HTR-8/SVneo (cell line): ENCODE measurements around the gene CELA2B.
A peak's percentile ranks its signal among the peaks of the same experiment; 100 is the strongest.
"Not testable (repeated sequence)": the region's sequence is repeated elsewhere in the genome, so short reads cannot be mapped to it uniquely, and the experiment has no call there.

Source experiments
- DNase-seq: peaks from one replicate; pipeline ENCODE4 v3.0.0; 2011; ENCODE audit warnings: low spot score, mixed read lengths; ENCODE audit not compliant: insufficient read length
- FAIRE-seq: peaks from 2 replicates; lab custom pipeline; 2011; peaks lifted over from hg19 to GRCh38; lab: Jason Lieb, UNC

The CELA2B gene

DNA sequence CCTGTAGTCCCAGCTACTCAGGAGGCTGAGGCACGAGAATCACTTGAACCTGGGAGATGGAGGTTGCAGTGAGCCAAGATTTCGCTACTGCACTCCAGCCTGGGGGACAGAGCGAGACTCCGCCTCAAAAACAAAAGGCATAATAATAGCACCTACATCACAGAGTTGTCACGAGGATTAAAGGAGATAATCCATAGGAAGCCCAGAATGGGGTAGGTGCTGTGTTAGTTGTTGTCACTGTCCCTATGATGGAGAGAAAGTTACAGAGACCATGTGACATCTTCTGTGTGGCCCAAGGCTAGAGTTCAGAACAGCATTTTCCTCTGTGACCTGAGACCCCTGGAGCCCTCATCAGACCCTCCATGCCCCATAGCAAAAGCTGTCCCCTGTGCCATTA, 12.0 kb upstream of the CELA2B start:
- not testable (repeated sequence) for FAIRE-seq

DNA sequence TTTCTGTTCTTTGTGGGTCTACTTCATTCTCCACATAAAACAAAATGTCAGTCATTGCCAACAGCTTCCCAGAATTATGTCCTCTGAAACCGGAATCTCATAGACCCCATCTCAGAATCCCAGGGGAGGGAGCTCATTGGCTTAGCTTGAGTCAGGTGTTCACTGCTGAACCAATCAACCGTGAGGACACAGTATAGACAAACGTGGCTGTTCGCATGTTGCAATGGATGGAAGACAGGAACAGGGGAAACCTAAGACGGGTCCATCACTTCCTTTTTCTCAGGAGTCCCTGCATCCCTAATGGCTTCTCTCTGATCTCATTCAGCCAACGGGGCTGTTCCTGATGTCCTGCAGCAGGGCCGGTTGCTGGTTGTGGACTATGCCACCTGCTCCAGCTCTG, 10.2 kb upstream of the CELA2B start:
- FAIRE-seq, result no peak
- DNase-seq, result no peak

More for the DNA sequence above, 12.0 kb upstream of the CELA2B start:
- not testable (repeated sequence) for DNase-seq

DNA sequence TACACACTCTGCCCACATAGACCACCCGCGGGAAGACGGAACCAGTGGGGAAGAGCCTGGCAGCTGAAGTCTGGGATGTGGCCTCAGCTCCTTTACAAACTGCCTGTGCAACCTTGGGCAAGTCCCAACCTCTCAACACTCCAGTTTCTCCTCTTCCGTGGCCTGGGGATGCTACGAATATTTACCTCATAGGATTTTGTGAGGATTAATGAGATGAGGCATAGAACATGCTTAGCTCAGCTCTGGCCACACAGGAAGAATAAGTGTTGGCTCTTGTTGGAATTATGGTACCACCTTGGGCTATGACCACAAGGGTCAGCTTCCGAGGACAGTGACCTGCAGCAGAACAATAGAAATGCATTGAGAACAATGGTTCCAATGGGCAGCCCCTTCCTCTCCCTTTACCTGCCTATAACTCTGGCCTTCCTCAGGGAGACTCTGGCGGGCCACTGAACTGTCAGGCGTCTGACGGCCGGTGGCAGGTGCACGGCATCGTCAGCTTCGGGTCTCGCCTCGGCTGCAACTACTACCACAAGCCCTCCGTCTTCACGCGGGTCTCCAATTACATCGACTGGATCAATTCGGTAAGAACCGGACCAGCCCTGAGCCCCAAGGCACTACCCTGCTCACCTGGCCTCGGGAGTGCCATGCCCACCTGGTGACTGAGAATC, 8.8 kb upstream of the CELA2B start:
- not testable (repeated sequence) for FAIRE-seq, DNase-seq

DNA sequence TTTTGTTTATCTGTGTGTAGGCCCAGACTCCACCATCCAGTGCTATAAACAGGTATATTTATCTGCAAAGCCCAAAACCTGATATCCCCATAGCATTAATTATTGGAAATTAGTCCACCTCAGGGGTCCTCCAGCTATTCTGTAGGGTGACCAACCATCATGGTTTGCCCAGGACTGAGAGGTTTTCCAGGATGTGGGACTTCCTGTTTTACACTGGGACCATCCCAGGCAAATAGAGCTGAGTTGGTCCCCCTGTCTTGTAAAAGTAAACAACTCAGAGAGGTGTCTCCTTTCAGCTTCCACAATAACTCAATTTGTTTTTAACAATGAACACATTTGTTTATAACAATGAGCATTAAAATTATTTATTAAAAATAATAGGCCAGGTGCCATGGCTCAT, 7.8 kb upstream of the CELA2B start:
- no peak for FAIRE-seq

DNA sequence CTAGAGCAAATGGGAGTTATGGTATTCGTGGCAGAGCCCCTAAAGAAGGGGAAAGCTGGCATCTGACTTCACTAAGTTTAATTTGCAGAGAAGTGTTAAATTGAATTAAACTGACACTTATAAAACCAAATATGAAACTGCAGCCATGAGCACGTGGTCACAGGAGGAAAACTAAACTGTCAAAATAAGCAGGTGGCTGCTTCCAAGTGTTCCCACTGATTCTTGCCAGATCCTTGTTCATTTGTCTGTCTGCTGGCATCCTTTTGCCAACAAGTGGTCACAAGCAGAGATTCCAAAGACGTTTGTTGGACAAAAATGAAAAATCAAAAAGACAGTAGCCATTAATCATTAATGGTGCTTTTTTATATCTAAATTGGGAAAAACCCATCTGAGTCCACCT, 6.5 kb upstream of the CELA2B start:
- FAIRE-seq (no peak), DNase-seq (no peak)

More for the DNA sequence above, 7.8 kb upstream of the CELA2B start:
- DNase-seq, result no peak

DNA sequence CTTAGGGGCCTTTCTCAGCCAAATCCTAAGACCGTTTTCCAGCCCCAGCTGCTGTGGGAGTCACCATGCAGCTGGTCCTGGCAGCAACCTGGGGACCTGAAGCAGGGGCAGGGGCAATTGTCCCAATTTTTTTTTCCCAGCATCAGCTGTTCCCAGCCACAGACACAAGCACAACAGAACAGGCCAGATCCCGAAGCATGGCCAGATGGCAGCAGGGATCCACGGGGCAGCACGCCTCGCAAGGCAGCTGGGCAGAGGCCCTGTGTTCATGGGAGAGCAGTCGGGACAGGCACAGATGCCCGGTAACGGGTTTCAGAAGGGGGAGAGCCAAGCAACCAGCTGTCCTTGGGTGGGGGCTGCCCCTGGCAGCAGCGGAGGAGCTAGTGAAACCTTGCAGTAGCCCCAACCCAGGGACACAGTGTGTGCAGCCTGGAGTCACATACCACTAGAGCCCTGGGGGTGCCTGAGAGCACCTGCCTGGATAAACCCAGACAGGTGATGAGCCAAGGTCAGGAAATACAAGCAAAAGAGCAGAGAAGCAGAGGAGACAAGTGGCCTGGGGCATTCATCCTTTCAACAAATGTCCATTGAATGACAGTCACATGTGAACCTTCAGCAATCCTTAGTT, 6.0 kb upstream of the CELA2B start:
- FAIRE-seq, DNase-seq: not testable (repeated sequence)

DNA sequence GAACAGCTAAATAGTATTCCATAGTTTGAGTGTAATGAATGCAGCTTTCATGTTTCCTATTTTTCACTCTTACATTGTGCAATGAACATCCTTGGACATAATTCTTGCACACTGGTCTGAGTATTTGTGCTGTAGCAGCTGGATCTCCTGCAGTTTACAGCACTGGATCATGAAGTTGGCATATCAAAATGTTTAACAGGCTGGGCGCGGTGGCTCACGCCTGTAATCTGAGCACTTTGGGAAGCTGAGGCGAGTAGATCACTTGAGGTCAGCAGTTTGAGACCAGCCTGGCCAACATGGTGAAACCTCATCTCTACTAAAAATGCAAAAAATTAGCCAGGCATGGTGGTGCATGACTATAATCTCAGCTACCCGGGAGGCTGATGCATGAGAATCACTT, 4.8 kb upstream of the CELA2B start:
- not testable (repeated sequence) for DNase-seq, FAIRE-seq

DNA sequence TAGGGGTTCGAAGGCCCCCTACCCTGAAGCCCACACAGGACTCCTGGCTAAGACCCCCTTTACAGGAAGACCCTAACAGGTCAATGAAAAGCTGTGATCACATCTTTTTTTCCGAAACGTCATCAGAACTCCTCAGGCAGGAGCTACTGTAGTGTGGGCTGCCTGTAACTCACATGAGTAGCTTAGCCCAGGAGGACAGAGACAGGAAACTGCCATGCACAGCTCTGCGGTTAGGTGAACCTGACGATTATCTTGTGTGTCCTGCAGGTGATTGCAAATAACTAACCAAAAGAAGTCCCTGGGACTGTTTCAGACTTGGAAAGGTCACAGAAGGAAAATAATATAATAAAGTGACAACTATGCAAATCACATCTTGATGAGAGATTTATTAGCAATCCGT, 4.2 kb upstream of the CELA2B start:
- DNase-seq, FAIRE-seq: not testable (repeated sequence)

DNA sequence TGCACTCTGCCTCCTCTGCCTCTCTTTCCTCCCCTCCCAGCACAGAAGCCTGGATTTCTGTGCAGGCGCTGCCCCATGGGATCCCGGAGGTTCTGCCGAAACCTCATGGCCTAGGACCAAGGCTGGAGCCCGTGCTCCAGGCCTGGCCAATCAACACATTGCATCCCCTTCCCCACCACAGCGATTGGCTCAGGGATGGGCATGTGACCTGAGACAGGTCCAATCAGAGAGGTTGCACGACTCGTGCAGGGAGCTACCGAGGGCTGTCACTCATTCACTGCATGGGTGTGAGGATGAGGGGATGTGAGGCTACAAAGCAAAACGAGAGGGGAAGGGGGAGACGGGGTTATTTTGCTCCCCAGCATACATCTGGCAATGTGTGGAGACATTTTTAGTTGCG, 3.3 kb upstream of the CELA2B start:
- DNase-seq (no peak), FAIRE-seq (no peak)

DNA sequence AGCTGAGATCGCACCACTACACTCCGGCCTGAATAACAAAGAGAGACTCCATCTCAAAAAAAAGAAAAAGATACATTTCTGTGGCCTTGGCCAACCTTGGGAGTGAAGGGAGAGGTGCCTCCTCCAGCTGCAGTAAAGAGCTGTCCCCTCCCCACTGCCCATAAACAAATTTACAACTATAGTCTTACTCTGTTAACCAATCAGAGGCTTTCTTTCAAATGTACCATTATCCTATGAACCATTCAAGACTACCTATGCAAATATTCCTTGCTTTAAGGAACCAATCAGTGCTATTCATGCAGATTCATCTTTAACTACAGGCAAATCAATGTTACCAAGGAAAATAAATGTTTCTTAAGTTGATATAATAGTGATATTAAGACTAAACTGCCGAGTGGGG, 1.0 kb downstream of the CELA2B start:
- no peak for FAIRE-seq
- no peak for DNase-seq

DNA sequence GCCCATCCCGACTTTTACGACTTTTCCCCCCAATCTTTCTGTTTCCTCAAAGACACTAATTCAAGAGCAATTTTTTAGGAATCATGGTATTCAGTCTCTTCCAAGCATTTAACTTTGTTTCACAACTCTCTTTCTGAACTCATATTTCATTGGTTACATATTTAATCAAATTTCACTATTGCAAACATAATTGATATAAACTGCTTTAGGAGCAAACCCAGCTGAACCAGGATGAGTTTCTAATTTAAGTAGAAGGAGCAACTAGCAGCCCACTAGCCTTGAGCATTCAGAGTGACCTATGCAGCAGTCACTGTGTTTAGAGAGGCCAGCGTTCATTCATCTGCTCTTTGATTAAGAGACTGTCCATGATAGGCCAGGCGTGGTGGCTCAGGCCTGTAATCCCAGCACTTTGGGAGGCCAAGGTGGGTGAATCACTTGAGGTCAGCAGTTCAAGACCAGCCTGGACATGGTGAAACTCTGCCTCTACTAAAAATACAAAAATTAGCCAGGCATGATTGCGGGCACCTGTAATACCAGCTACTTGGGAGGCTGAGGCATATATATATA, 1.8 kb downstream of the CELA2B start:
- FAIRE-seq (no peak), DNase-seq (no peak)

DNA sequence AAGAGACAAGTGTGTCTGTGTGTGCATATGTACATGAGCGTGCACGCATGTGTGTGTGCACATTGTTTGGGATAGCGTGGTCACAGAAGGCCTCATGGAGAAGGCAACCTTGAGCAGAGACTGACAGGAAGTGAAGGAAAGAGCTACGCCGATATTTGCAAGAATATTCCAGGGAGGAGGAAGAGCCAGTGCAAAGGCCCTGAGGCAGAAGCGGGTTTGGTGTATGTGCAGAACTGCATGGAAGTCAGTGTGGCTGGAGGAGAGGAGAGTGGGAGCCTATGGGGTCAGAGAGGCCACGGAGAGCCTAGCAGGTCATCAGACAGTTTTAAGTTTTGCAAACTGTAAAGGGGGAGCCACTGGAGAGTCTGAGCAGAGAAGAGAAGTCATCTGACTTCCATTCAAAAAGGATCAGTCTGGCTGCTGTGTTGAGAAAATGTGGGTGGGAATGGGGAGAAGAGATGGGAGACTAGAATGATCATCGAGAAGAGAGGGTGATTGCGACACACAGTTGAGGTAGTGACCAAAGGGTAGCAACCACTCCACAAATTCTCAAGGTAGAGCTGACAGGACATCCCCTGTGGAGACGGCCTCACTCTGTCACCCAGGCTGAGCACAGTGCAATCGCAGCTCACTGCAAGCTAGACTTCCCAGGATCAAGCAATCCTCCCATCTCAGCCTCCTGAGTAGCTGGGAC, 3.9 kb downstream of the CELA2B start:
- DNase-seq (no peak), FAIRE-seq (no peak)

DNA sequence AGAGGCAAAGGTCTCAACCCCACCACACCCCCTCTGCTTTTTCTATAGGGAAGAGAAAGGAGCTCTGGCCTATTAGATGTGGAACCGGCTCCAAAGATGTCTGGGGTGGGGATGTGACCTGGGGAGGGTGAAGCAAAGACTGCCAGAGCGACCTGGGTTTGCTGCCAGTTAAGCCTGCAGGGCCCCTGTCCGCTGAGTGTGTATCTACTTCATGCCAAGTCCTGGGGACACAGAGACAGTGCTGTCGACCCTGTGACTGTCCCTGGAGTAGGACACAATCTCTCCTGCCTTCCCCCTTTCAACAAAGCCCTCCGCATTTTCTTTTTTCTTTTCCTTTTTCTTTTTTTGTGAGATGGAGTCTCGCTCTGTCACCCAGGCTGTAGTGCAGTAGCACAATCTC, 6.6 kb downstream of the CELA2B start:
- not testable (repeated sequence) for DNase-seq, FAIRE-seq

DNA sequence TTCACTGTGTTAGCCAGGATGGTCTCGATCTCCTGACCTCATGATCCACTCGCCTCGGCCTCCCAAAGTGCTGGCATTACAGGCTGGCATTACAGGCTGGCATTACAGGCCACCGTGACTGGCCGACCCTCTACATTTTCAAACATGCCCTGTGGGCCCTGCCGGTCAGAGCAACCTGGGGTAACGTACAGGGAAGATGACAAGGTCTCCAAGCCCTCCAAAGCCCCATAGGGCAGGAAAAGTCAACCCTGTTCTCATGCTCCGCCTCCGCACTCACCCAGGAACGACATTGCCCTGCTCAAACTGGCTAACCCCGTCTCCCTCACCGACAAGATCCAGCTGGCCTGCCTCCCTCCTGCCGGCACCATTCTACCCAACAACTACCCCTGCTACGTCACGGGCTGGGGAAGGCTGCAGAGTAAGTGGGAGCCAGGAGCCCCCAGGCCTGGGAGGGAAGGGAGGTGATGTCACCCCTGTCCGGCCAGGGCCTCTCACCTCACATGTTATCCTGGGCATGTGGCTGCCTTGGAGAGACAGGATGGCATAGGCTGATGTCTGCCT, 7.2 kb downstream of the CELA2B start:
- not testable (repeated sequence) for FAIRE-seq, DNase-seq

DNA sequence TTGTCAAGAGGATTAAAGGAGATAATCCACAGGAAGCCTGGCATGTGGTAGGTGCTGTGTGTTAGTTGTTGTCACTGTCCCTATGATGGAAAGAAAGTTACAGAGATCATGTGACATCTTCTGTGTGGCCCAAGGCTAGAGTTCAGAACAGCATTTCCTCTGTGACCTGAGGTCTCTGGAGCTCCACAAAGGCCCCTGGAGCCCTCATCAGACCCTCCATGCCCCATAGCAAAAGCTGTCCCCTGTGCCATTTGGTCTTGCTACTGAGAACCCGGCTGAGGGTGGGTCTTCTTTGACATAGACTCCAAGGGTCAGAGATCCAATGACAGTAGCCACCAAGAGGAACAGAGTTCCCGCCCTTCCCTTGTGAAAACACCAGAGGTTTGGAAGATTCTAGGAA, 8.1 kb downstream of the CELA2B start:
- DNase-seq, result no peak
- no peak for FAIRE-seq

DNA sequence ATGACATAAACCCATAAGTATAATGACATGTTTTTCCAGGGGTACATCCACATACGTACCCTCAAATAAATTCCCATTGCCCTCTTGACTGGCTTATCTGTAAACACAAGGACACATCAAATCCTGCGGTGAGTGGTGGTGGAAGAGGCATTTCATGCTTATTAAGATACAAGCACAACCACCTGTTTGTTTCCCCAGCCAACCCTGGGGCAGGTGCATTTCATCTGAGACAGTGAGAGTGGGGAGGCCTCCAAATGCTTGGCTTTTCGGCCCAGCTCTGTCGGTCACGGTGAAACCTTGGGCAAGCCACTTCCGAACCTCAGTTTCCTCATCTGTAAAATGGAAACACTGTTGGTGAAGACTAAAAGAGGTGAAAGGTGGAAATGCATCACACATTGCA, 8.5 kb downstream of the CELA2B start:
- FAIRE-seq, result peak; percentile 42
- DNase-seq, result not testable (repeated sequence)

DNA sequence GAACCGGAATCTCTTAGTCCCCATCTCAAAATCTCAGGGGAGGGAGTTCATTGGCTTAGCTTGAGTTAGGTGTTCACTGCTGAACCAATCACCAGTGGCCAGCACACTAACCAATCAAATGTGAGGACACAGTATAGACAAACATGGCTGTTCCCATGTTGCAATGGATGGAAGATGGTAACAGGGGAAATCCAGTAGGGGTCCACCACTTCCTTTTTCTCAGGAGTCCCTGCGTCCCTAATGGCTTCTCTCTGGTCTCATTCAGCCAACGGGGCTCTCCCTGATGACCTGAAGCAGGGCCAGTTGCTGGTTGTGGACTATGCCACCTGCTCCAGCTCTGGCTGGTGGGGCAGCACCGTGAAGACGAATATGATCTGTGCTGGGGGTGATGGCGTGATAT, 9.7 kb downstream of the CELA2B start:
- FAIRE-seq, result no peak

DNA sequence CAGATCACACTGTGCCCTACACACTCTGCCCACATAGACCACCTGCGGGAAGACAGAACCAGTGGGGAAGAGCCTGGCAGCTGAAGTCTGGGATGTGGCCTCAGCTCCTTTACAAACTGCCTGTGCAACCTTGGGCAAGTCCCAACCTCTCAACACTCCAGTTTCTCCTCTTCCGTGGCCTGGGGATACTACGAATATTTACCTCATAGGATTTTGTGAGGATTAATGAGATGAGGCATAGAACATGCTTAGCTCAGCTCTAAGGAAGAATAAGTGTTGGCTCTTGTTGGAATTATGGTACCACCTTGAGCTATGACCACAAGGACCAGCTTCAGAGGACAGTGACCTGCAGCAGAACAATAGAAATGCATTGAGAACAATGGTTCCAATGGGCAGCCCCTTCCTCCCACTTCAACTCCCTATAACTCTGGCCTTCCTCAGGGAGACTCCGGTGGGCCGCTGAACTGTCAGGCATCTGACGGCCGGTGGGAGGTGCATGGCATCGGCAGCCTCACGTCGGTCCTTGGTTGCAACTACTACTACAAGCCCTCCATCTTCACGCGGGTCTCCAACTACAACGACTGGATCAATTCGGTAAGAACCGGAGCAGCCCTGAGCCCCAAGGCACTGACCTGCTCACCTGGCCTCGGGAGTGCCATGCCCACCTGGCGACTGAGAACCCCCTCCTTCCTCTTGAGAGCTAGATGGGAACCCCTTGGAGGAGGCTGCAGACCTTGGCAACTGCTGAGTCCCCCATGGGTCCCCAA, 11.1 kb downstream of the CELA2B start:
- DNase-seq, FAIRE-seq: not testable (repeated sequence)

More for the DNA sequence above, 9.7 kb downstream of the CELA2B start:
- no peak for DNase-seq

DNA sequence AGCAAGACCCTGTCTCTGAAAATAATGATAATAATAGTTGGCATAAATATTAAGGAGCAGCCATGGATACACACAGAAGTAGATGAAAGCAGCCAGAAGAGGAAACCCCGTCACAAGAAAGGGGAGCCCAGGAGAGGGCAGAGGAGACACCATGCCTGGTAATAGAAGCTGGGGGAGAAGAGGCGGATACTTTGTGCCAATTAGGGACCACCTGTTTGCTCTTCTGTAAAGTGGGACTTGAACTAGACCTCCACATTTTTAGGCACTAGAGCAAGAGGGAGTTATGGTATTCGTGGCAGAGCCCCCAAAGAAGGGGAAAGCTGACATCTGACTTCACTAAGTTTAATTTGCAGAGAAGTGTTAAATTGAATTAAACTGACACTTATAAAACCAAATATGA, 12.5 kb downstream of the CELA2B start:
- DNase-seq (no peak), FAIRE-seq (no peak)
